Naive thymus-derived CD4-positive, alpha-beta T cell (primary cell): ENCODE measurements around the gene GIPC3. TPM values are rescaled to one million over a fixed set of nuclear protein-coding genes. Genes with fewer than 3 reads are reported as not detected.

Source experiments
- ATAC-seq: fragments of 150-1000 bp; cut with Tn5 transposase; 2 replicates; pipeline ENCODE4 v1.10.0; 2021; ENCODE audit warnings: mild to moderate bottlenecking, moderate library complexity
- CTCF ChIA-PET: fragments of 350-600 bp; sonication (Branson Sonifier 250); formaldehyde crosslinking; loops from one replicate; lab custom pipeline; 2021; ENCODE audit warnings: antibody characterized with exemption; lab: Charles Lee
- POLR2A ChIA-PET: fragments of 350-600 bp; sonication (Branson Sonifier 250); formaldehyde crosslinking; loops from one replicate; lab custom pipeline; 2021; ENCODE audit warnings: antibody characterized with exemption, inconsistent platforms; lab: Charles Lee
- DNase-seq, 9 donors: peaks; one replicate each; pipeline versions ENCODE4 v3.0.0 to v3.0.0-alpha.2; 2020 to 2022; ENCODE audit warnings: mixed read lengths in 1 of 9
- H3K27ac ChIP-seq: one replicate; pipeline ENCODE4 v1.7.0; 2013; ENCODE audit warnings: mild to moderate bottlenecking, low read depth, low read length, moderate library complexity
- H3K27me3 ChIP-seq, 2 donors: one replicate each; pipeline ENCODE4 v1.7.0; 2013; ENCODE audit warnings: low read length in 2 of 2, mild to moderate bottlenecking in 2 of 2, moderate library complexity in 2 of 2; ENCODE audit not compliant: control insufficient read depth in 2 of 2, insufficient read depth in 2 of 2
- H3K36me3 ChIP-seq, 3 experiments: 1 replicate in 2 of 3; 2 replicates in 1 of 3; pipeline ENCODE4 v1.7.0; 2013; ENCODE audit warnings: low read length in 3 of 3, mild to moderate bottlenecking in 3 of 3, moderate library complexity in 1 of 3; ENCODE audit not compliant: insufficient read depth in 3 of 3, control insufficient read depth in 2 of 3
- H3K4me1 ChIP-seq, 2 donors: one replicate each; pipeline ENCODE4 v1.7.0; 2013; ENCODE audit warnings: low read length in 2 of 2, mild to moderate bottlenecking in 2 of 2, moderate library complexity in 1 of 2; ENCODE audit not compliant: control insufficient read depth in 2 of 2, insufficient read depth in 2 of 2
- H3K4me3 ChIP-seq: 2 replicates; pipeline ENCODE4 v1.7.0; 2013; ENCODE audit warnings: mild to moderate bottlenecking, low read length
- H3K9me3 ChIP-seq, 3 experiments: 1 replicate in 2 of 3; 2 replicates in 1 of 3; pipeline ENCODE4 v1.7.0; 2013; ENCODE audit warnings: low read length in 3 of 3; ENCODE audit not compliant: control insufficient read depth in 2 of 3
- H3K27ac Mint-ChIP-seq, 9 donors: one replicate each; pipeline ENCODE4 v1.8.0; 2020 to 2022; ENCODE audit warnings: mixed read lengths in 9 of 9, mild to moderate bottlenecking in 8 of 9, moderate library complexity in 5 of 9, inconsistent platforms in 2 of 9
- H3K27me3 Mint-ChIP-seq, 5 donors: one replicate each; pipeline ENCODE4 v1.8.0; 2021 to 2022; ENCODE audit warnings: mixed read lengths in 5 of 5, mild to moderate bottlenecking in 1 of 5
- H3K36me3 Mint-ChIP-seq, 5 donors: one replicate each; pipeline ENCODE4 v1.8.0; 2020 to 2022; ENCODE audit warnings: mixed read lengths in 5 of 5, mild to moderate bottlenecking in 3 of 5, inconsistent platforms in 1 of 5
- H3K4me1 Mint-ChIP-seq, 7 donors: one replicate each; pipeline ENCODE4 v1.8.0; 2020 to 2022; ENCODE audit warnings: mixed read lengths in 7 of 7, mild to moderate bottlenecking in 3 of 7, inconsistent platforms in 1 of 7
- H3K4me3 Mint-ChIP-seq, 10 donors: one replicate each; pipeline ENCODE4 v1.8.0; 2020 to 2022; ENCODE audit warnings: mild to moderate bottlenecking in 10 of 10, mixed read lengths in 10 of 10, moderate library complexity in 6 of 10, inconsistent platforms in 2 of 10
- H3K9me3 Mint-ChIP-seq, 11 donors: one replicate each; pipeline ENCODE4 v1.8.0; 2020 to 2022; ENCODE audit warnings: mixed read lengths in 11 of 11, mild to moderate bottlenecking in 4 of 11, inconsistent platforms in 1 of 11, moderate library complexity in 1 of 11
- intact Hi-C, 2 donors: fragments of 100-400 bp; cut with micrococcal nuclease; formaldehyde crosslinking; loops; one replicate each; pipeline ENCODE4 v1.15.1; 2023
- polyA plus RNA-seq, 2 donors: library from polyadenylated mRNA; unstranded; fragments of 300-500 nt; fragmentation: Illumina TruSeq; gene quantifications; one replicate each; pipeline ENCODE4 v1.2.3, GENCODE V29; 2021
- total RNA-seq, 6 experiments: library from RNA in 5 of 6; stranded (reverse) in 5 of 6; gene quantifications; 1 replicate in 5 of 6; 2 replicates in 1 of 6; pipeline ENCODE4 v1.2.3 and lab custom pipeline; 2021 to 2026

The GIPC3 gene
- total and polyA plus RNA-seq, 7 experiments from 2014 or later = 0.85 to 3.3 (median 2.0) TPM

DNA sequence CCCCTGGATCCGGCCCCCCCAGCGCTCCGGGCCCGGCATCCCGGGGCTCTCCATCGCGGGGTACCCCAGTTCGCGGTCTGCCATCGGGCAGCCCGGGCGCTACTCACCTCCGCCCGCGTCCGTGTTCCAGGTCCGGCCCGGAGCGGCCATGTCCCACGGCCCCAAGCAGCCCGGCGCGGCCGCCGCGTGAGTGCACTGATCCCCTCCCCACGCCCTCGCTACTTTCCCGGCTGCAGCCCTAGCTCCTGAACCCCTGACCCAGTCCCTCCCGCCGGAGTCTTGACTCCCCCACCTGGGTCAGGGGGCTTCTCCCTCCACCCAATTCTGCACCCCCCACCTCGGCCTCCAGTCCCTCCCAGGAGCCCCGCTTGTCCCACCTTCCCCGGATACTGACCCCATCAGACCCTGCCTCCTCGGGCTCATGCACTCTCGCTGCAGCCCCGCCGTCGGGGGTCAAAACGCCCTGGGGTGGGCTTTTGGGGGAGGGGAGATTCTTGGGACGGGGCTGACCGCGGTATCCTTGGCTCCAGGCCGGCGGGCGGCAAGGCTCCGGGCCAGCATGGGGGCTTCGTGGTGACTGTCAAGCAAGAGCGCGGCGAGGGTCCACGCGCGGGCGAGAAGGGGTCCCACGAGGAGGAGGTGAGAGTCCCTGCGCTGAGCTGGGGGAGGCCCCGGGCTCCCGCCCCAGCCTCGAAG lies 12.0 kb upstream of the GIPC3 start:
- Mint-ChIP-seq H3K36me3 (peaks cover 0 to 8% (median 6%) of the 10 kb centered on the region in 5 donors), H3K4me1 (peaks cover 11 to 29% (median 14%) of the 10 kb centered on the region in 7 donors), H3K27ac (peak overlapping the region in 3 of 9 donors; percentile 52 to 80 (median 58)), H3K27me3 (no peaks in the 10 kb centered on the region), H3K4me3 (peak overlapping the region; percentile 49 to 91 (median 81)), H3K9me3 (no peaks in the 10 kb centered on the region)
- intact Hi-C loops = loop anchor here (1.0 to 5.0 kb wide), 3 partner anchors 34 to 189 kb away; partner anchors contain the start of genes MRPL54 (in 2 of the 2), FZR1 (in 1 of the 2) and TBXA2R (in 1 of the 2)
- peaks cover 0 to 12% (median 4%) of the 10 kb centered on the region in 3 experiments for H3K36me3 ChIP-seq
- no peaks in the 10 kb centered on the region for H3K27me3 ChIP-seq
- H3K4me3 ChIP-seq = peak overlapping the region; percentile 71
- ChIA-PET CTCF (interaction anchor here (0.6 to 1.1 kb wide), 2 partner anchors 29 to 115 kb away, joined by 4 read pairs; no protein-coding TSS in a partner anchor), POLR2A (interaction anchor here (0.6 to 1.9 kb wide), 5 partner anchors 12 to 189 kb away, joined by 3 to 9 read pairs (median 5); partner anchors contain the start of genes GIPC3, MFSD12 and MRPL54)
- ATAC-seq = no peak
- peaks cover 12 to 13% of the 10 kb centered on the region in 2 donors for H3K4me1 ChIP-seq
- peak in 1 of 9 donors; percentile 20 for DNase-seq
- no peaks in the 10 kb centered on the region for H3K9me3 ChIP-seq
- H3K27ac ChIP-seq = peak overlapping the region; percentile 74

DNA sequence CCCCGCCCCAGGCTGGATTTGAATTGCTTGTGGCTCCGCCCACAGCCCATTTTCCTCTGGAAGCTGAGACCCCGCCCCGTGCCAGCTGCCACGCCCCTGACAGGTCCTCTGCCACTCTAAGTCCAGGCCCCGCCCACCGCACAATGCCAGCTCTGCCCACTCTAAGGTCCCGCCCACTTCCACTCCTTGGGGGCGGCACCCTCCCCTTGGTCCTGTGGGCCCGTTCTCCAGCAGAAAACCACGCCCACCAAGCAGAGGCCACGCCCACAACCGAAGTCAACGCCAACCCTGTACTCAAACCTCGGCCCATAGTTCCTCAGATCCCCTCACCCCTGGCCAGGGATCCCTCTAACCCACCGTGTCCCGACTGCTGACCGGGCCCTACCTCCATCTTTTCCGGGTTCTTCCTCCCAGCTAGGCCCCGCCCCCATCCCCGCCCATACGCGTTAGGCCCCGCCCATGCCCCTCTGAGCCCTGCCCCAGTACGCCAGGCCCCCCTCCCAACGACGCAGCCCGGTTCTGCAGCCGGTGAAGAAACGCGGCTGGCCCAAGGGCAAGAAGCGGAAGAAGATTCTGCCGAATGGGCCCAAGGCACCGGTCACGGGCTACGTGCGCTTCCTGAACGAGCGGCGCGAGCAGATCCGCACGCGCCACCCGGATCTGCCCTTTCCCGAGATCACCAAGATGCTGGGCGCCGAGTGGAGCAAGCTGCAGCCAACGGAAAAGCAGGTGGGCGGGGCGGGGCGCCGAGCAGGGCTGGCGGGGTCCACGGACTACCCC lies 11.2 kb upstream of the GIPC3 start:
- H3K4me3 ChIP-seq = peak overlapping the region; percentile 71
- peak overlapping the region in 6 of 9 donors; percentile 36 to 83 (median 62) for H3K27ac Mint-ChIP-seq
- intact Hi-C loops = loop anchor here (1.0 to 5.0 kb wide), 3 partner anchors 33 to 189 kb away; partner anchors contain the start of genes MRPL54 (in 2 of the 2), FZR1 (in 1 of the 2) and TBXA2R (in 1 of the 2)
- DNase-seq (peak; percentile 59 to 93 (median 67)), ATAC-seq (peak; percentile 54)
- H3K27ac ChIP-seq = peak overlapping the region; percentile 74
- H3K4me1 Mint-ChIP-seq = peaks cover 11 to 29% (median 14%) of the 10 kb centered on the region in 7 donors
- H3K4me3 Mint-ChIP-seq = peak overlapping the region; percentile 49 to 91 (median 81)
- H3K36me3 Mint-ChIP-seq = peaks cover 0 to 8% (median 6%) of the 10 kb centered on the region in 5 donors
- peaks cover 12 to 13% of the 10 kb centered on the region in 2 donors for H3K4me1 ChIP-seq
- H3K27me3 Mint-ChIP-seq = no peaks in the 10 kb centered on the region
- peaks cover 0 to 15% (median 4%) of the 10 kb centered on the region in 3 experiments for H3K36me3 ChIP-seq
- no peaks in the 10 kb centered on the region for H3K9me3 Mint-ChIP-seq
- CTCF ChIA-PET = interaction anchor here (0.6 to 1.1 kb wide), 2 partner anchors 29 to 114 kb away, joined by 4 read pairs; no protein-coding TSS in a partner anchor
- no peaks in the 10 kb centered on the region for H3K27me3 ChIP-seq
- H3K9me3 ChIP-seq = no peaks in the 10 kb centered on the region
- POLR2A ChIA-PET = interaction anchor here (0.5 to 1.9 kb wide), 7 partner anchors 11 to 188 kb away, joined by 3 to 9 read pairs (median 3); partner anchors contain the start of genes GIPC3, MFSD12 and MRPL54

DNA sequence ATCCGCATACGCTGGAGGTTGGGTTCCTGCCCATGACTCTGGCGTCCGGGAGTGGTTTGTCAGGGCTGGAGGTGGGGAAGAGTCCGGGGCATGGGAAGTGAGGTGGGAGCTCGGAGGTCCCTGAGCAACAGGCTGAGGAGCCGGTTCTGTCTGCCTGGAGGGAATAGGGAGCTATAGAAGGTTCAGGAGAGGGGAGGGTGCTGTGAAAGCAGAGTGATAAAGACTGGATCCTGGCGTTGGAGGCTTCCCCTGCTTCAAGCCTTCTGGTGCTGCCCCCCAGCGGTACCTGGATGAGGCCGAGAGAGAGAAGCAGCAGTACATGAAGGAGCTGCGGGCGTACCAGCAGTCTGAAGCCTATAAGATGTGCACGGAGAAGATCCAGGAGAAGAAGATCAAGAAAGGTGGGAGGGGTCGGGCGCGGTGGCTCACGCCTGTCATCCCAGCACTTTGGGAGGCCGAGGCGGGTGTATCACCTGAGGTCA lies 10.0 kb upstream of the GIPC3 start:
- Mint-ChIP-seq H3K9me3 (no peaks in the 10 kb centered on the region), H3K27me3 (no peaks in the 10 kb centered on the region), H3K36me3 (peaks cover 0 to 8% (median 6%) of the 10 kb centered on the region in 5 donors), H3K27ac (peak overlapping the region in 2 of 9 donors; percentile 52 to 57), H3K4me1 (peaks cover 11 to 29% (median 14%) of the 10 kb centered on the region in 7 donors), H3K4me3 (peak overlapping the region in 8 of 10 donors; percentile 9 to 73 (median 38))
- Histone ChIP-seq H3K36me3 (peaks cover 0 to 15% (median 4%) of the 10 kb centered on the region in 3 experiments), H3K27me3 (no peaks in the 10 kb centered on the region), H3K9me3 (no peaks in the 10 kb centered on the region), H3K27ac (no peak overlapping the region), H3K4me3 (no peak overlapping the region), H3K4me1 (peaks cover 12 to 13% of the 10 kb centered on the region in 2 donors)
- ChIA-PET CTCF (interaction anchor here (0.6 to 0.9 kb wide), 2 partner anchors 13 to 14 kb away, joined by 3 to 4 read pairs; no protein-coding TSS in a partner anchor), POLR2A (interaction anchor here (0.6 to 1.0 kb wide), 3 partner anchors 9 to 332 kb away, joined by 3 to 4 read pairs (median 3); no protein-coding TSS in a partner anchor)
- intact Hi-C loops = no loop called here
- ATAC-seq = no peak
- DNase-seq = peak in 2 of 9 donors; percentile 24 to 32

DNA sequence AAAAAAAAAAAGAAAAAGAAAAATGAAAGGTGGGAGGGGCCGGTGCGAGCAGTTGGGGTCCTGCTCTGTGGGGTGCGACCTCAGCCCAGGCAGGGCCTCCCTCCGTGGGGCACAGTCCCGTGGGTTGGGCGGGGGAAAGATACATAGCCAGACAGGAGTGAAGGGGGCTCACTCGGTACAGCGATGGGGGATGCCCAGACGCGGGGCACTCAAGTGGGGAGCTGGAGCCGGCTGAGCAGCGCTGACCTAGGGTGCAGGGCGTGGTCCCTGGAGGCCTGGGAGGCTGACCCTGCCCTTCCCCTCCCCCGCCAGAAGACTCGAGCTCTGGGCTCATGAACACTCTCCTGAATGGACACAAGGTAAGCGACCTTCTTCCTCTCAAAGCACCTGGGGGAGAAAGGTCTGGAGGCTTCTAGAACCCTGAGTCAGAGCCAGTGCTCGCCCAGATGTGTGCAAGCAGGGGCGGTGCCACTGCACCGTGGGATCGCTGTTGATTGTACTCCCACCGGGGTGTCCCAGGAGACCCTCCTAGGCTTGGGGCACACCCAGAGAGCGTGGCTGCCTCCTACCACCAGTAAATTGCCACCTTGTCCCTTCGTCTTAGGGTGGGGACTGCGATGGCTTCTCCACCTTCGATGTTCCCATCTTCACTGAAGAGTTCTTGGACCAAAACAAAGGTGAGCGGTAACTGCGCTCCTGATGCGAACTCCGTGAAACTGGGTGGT lies 9.2 kb upstream of the GIPC3 start:
- H3K36me3 Mint-ChIP-seq = peaks cover 0 to 8% (median 6%) of the 10 kb centered on the region in 5 donors
- Histone ChIP-seq H3K27ac (no peak overlapping the region), H3K4me3 (no peak overlapping the region), H3K27me3 (no peaks in the 10 kb centered on the region), H3K36me3 (peaks cover 0 to 15% (median 4%) of the 10 kb centered on the region in 3 experiments), H3K4me1 (peaks cover 12 to 13% of the 10 kb centered on the region in 2 donors), H3K9me3 (no peaks in the 10 kb centered on the region)
- CTCF ChIA-PET = interaction anchor here (0.9 kb wide), 1 partner anchor 14 kb away, joined by 4 read pairs; no protein-coding TSS in a partner anchor
- POLR2A ChIA-PET = interaction anchor here (0.6 to 1.0 kb wide), 2 partner anchors 9 to 331 kb away, joined by 3 to 4 read pairs; no protein-coding TSS in a partner anchor
- H3K4me1 Mint-ChIP-seq = peaks cover 11 to 26% (median 14%) of the 10 kb centered on the region in 7 donors
- DNase-seq = no peak
- peak overlapping the region in 1 of 9 donors; percentile 52 for H3K27ac Mint-ChIP-seq
- intact Hi-C loops = no loop called here
- ATAC-seq = no peak
- H3K4me3 Mint-ChIP-seq = peak overlapping the region in 2 of 10 donors; percentile 2 to 51
- no peaks in the 10 kb centered on the region for H3K9me3 Mint-ChIP-seq
- H3K27me3 Mint-ChIP-seq = no peaks in the 10 kb centered on the region

DNA sequence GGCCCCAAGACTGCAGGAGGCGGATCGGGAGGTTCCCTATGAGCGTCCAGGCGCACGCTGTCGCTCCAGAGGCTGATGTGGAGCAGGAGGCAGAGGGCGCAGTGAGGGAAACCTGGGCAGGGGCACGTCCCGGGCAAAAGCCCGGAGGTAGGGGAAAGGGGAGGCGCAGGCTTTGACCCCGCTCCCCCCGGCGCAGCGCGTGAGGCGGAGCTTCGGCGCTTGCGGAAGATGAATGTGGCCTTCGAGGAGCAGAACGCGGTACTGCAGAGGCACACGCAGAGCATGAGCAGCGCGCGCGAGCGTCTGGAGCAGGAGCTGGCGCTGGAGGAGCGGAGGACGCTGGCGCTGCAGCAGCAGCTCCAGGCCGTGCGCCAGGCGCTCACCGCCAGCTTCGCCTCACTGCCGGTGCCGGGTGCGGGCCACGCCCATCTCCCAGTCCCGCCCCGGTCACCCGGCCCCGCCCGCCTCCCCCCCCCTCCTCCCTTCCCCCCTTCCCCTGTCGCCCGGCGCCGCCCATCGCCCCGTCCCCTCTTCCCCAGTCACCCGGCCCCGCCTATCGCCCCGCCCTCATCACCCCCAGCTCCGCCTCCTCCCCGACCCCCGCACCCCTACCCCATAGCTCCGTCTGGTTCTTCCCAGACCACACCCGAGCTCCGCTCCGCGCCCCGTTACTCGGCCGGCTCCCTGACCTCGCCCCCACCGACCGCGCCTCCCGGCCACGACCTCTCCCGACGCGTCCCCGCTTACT lies 8.4 kb upstream of the GIPC3 start:
- Mint-ChIP-seq H3K36me3 (peaks cover 0 to 8% (median 6%) of the 10 kb centered on the region in 5 donors), H3K4me1 (peaks cover 5 to 20% (median 11%) of the 10 kb centered on the region in 7 donors), H3K27ac (peak overlapping the region in 1 of 9 donors; percentile 52), H3K27me3 (no peaks in the 10 kb centered on the region), H3K4me3 (peak overlapping the region in 1 of 10 donors; percentile 2), H3K9me3 (no peaks in the 10 kb centered on the region)
- H3K27ac ChIP-seq = no peak overlapping the region
- H3K36me3 ChIP-seq = peaks cover 0 to 15% (median 4%) of the 10 kb centered on the region in 3 experiments
- no peaks in the 10 kb centered on the region for H3K9me3 ChIP-seq
- no peak for DNase-seq
- POLR2A ChIA-PET = no interaction called here
- ATAC-seq = no peak
- peaks cover 11 to 12% of the 10 kb centered on the region in 2 donors for H3K4me1 ChIP-seq
- CTCF ChIA-PET = no interaction called here
- no peak overlapping the region for H3K4me3 ChIP-seq
- intact Hi-C loops = no loop called here
- H3K27me3 ChIP-seq = no peaks in the 10 kb centered on the region
